A172 (cell line): ENCODE measurements around the gene DYNC1H1. TPM values are rescaled to one million over a fixed set of nuclear protein-coding genes. Genes with fewer than 3 reads are reported as not detected.
"Not testable (repeated sequence)": the region's sequence is repeated elsewhere in the genome, so short reads cannot be mapped to it uniquely, and the experiment has no call there.

Source experiments
- DNase-seq: peaks from one replicate; pipeline ENCODE4 v3.0.0-alpha.2; 2015; ENCODE audit warnings: low spot score
- total RNA-seq: library from RNA; depleted of rRNA; stranded (reverse); fragments of >200 nt; shearing (Covaris generic); gene quantifications from 2 replicates; pipeline ENCODE4 v1.2.3, GENCODE V29; 2014

Gene DYNC1H1
- total RNA-seq, 1 experiment from 2014 or later = 340 TPM

- no peak for DNase-seq
These were observed 99.5 kb downstream of the DYNC1H1 start for GRCh38 chr14:102063808-102064429.

GRCh38 chr14:102064590-102064989 lies 100.2 kb downstream of the DYNC1H1 start:
- not testable (repeated sequence) for DNase-seq

- DNase-seq = no peak
These were observed 101.7 kb downstream of the DYNC1H1 start for GRCh38 chr14:102066041-102066451.

GRCh38 chr14:102071283-102071998 lies 107.1 kb downstream of the DYNC1H1 start:
- DNase-seq = peak; percentile 79

GRCh38 chr14:102074415-102074964 lies 110.1 kb downstream of the DYNC1H1 start:
- DNase-seq = no peak

- no peak for DNase-seq
These were observed 110.8 kb downstream of the DYNC1H1 start for GRCh38 chr14:102075155-102075554.

- no peak for DNase-seq
These were observed 113.0 kb downstream of the DYNC1H1 start for GRCh38 chr14:102077382-102077709.

- DNase-seq = not testable (repeated sequence)
These were observed 114.0 kb downstream of the DYNC1H1 start for GRCh38 chr14:102078361-102078791.

- DNase-seq = no peak
These were observed 114.7 kb downstream of the DYNC1H1 start for GRCh38 chr14:102078831-102079699.

- DNase-seq = no peak
These were observed 115.3 kb downstream of the DYNC1H1 start for GRCh38 chr14:102079700-102079979.

- no peak for DNase-seq
These were observed 116.1 kb downstream of the DYNC1H1 start for GRCh38 chr14:102080183-102081080.

GRCh38 chr14:102081231-102082080 lies 117.1 kb downstream of the DYNC1H1 start:
- no peak for DNase-seq

- DNase-seq = not testable (repeated sequence)
These were observed 120.1 kb downstream of the DYNC1H1 start for GRCh38 chr14:102084522-102084921.

GRCh38 chr14:102084931-102085330 lies 120.6 kb downstream of the DYNC1H1 start:
- DNase-seq = no peak

GRCh38 chr14:102085488-102085887 lies 121.1 kb downstream of the DYNC1H1 start:
- DNase-seq = peak; percentile 13

- DNase-seq = no peak
These were observed 121.8 kb downstream of the DYNC1H1 start for GRCh38 chr14:102085948-102086708.

- no peak for DNase-seq
These were observed 122.3 kb downstream of the DYNC1H1 start for GRCh38 chr14:102086709-102086971.

- DNase-seq = peak; percentile 75
These were observed 122.8 kb downstream of the DYNC1H1 start, which contains the start of gene HSP90AA1 for GRCh38 chr14:102086972-102087761. TSS of gene HSP90AA1 (minus strand) at chr14:102087044. CDS start at chr14:102086378, 666 bp downstream.

GRCh38 chr14:102087762-102088011 lies 123.3 kb downstream of the DYNC1H1 start:
- no peak for DNase-seq
